HTERT RPE-1 (cell line): ENCODE measurements around the gene PAX3.
"Not testable (repeated sequence)": the region's sequence is repeated elsewhere in the genome, so short reads cannot be mapped to it uniquely, and the experiment has no call there.

Experiments
- in situ Hi-C: fragments of 300-500 bp; cut with MboI; formaldehyde crosslinking; loops from 4 replicates; pipeline ENCODE4 v1.14.3; 2020; ENCODE audit warnings: low sequenced_read_pairs

PAX3 gene

DNA sequence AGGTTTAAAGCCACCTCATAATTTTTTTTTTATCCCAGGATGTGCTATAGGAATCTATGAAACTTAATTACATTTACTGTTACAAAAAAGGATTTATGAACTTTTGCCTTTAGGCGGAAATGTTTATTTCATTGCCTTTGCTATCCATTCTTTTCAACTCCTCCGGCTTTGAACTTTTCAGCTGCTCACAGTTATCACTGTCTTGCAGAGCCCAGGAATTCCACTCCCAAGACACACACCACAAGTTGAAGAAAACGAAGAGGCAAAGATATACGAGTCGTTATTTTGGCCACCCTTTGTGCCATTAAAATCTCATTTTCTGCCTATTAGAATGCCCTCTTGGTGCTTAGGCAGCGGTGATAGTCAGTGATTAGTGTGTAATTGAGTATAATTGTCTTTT, 80.0 kb downstream of the PAX3 start:
- in situ Hi-C loops, result no loop called here

DNA sequence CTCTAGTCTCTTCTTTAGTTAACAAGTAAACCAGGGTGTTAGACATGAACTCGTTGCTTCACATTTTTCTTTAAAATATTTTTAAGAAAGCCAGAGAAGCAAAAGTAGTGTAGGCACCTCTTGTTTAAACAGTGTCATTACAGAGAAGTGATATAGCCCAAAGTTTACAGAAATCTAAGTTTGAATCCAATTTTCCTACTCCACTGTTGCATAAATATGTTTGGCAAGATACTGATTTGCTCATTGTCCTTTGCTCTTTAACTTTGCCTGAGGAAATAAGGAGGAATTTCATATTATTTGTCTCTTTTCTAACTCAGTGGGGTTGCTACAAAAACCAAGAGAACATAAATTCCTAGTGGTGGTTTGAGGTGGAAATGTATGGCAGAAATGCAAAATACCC, 81.1 kb downstream of the PAX3 start:
- in situ Hi-C loops, result no loop called here

DNA sequence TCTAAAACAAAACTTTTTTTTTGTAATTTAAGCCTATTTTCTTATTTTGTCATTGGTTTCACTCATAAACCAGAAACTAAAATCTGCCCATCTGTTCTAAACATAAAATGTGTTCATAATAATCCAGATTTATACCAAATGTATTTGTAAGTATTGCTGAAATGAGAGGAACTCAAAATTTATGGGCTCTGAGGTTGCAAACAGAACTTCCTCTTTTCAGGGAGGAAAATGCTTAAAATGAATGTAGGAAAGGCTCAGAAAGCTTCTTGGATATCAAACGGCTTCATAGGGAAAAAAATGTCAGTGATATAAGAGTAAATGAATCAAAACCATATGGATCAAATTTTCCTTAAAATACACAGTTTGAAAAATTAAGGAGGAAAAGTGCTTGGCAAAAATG, 83.9 kb downstream of the PAX3 start:
- in situ Hi-C loops, result no loop called here

DNA sequence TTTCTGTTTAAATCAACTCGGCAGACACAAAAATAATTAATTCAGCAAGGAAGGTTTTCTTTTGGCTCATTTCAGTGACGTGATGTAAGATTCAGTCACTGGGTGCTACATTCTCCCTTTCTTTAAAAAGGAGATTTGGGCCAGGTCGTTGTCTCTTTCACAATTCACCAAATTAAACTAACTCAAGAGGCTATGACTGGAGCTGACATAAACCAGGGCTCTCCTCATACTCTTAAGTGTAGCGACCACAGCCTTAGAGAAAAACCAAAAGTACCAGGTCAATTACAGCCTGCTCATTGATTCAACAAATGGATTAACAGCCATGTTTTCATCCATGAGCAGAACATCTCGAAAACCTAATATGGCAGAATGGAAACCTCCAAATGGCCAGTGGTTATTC, 85.7 kb downstream of the PAX3 start:
- in situ Hi-C loops, result no loop called here

DNA sequence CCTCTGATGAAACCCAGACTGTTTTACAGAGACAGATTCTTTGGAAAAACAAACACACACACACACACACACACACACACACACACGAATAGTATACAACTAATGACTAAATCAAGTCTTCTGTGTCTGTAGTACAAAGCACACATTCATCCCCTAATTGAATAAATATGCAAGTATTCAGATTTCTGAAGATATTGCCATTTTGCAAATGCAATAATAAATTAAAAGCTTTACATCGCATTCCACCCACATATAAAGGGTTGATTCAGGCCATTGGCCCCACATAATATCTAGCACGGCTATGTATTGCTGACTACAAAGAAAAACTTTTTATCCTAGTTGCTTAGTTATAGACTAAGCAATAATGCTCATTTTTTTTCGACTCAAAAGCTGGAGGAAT, 86.2 kb downstream of the PAX3 start:
- in situ Hi-C loops, result no loop called here

DNA sequence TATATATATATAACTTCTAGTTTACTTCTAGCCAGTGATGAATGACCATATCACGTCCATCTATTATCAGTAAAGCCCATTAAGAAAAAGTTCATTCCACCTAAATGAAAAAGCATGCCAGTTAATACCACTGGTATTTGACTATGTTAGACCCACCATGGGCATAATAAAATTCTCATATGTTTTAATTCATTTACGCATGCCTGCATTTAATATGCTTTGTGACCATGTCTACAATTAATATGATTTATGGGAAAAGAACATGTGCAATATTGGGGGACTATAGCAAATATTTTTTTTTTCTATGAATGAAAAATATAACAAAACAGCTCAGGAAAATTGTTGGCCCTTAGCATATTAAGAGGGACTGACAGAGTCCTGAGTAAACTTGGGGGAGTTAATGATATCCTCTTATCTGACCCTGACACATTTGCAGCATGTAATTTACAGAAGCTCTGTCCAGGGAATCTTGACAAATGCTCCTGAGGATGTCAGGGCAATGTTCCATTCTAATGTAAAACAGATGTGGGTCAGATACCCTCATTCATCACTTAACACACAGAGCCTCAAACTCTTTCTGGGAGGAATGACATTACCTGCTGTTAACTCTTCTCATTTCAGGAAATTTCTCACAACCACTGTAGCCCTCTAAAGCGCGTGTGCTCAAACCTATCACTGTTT, 90.6 kb downstream of the PAX3 start:
- in situ Hi-C loops, result no loop called here

DNA sequence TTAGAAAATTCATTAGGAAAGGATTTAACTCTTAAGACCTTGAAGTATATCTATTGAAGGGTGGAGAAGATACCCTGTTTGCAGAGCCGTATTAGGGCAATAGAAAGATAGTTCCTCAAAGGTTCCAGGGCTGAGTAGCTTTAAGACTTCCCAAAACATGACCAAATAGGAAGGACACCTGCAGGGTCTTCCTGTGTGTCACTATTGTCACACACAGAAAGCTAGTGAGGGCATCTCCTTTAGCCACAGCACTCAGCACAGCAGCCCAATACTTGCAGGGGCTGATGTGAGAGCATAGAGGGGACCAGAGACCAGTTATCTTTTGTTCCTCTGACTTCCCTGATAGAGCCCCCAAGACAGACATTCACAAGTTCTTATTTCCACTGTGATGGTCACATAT, 93.7 kb downstream of the PAX3 start:
- in situ Hi-C loops, result no loop called here

DNA sequence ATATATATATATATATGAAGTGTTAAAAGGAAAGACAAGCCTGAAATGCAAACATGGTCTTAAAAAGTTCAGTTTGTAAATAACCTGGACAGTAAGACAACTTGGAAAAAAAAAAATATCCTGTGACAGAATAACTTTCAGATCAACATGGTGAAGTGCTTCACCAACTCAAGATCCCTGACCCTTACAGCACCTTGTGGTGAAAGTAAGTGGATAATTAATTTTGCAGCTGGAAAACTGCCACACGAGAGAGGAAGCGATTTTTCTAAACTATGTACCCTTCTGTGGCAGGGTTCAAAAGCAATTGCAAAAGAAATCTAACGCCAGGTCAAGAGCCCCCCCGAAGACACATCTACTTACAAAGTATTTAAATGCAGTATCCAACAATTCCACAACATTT, 95.8 kb downstream of the PAX3 start:
- in situ Hi-C loops, result no loop called here

DNA sequence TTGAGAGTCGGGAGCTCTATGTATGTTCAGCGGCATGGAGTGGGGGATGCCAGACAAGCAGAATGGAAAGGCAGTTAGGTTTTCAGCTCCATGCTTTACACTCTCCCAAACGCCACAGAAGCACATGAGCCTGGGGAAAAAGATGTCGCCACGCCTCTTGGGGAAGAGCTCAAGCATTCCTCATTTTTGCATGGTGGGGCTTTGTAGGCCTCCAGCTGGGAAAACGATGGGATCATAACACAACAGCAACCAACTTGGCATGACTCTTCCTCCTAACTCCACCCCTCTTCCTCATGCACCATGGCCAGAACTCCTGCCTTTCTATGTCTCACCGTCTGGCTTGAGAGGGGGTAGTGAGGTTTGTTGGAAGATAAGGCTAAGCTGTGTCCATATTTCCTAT, 102.6 kb downstream of the PAX3 start:
- in situ Hi-C loops, result no loop called here

DNA sequence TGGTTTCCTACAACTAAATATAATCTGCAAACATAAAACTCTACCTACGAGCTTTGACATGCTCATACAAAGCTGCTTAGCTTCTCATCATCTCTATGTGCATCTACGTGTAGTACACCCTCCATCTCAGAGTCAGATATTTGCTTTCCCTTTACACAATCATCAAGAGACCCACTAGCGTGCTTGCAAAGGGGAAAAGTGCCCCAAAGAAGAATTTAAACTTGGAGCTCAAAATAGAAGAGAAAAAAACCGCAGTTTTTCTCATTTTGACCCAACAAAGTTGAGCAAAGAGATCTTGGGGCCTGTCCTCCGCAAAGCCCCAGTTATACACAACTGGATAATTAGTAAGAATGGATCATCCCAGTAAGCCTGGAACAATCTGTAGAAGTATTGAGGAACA, 104.1 kb downstream of the PAX3 start:
- in situ Hi-C loops, result no loop called here

DNA sequence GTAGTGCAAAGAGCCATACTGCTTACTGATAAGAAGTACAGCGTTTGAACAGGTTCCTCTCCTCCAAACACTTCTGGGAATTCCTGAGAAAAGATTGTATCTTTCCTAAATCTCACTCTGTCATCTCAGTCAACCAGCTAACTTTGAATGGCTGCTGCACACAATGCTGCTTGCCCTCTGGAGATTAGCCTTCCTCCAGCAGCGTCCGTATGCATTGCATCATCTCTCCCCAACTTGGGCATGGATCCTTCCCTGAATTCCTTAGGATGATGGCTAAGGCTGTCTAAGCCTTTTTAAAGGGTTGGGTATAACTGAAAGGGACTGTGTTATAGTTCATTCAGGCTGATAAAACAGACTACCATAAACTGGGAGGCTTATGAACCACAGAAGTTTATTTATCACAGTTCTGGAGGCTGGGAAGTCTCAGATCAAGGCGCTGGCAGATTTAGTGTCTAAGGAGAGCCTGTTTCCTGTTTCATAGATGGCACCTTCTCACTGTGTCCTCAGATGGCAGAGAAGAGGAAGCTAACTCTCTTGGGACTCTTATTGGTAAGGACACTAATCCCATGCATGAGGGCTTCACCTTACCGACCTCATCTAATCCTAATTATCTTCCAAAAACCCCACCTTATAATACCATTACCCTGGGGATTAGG, 105.3 kb downstream of the PAX3 start:
- in situ Hi-C loops, result no loop called here

DNA sequence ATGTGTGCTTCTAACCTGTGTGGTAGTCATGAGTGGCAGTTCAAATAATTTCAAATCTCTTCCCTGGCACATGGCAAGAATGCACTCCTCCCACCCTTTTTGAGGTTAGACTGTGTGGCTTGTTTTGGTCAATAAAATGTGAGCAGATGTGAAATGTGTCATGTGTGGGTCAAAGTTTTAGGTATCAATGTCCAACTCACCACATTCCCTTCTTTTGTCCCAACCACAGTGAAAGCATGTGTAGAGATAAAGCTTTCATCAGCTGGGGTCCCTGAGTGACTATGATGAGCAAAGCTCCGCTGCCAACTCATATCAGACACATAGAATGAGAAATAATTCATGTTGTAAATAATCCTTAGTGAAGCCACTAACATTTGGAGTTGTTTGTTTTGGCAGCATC, 118.2 kb downstream of the PAX3 start:
- in situ Hi-C loops, result no loop called here

DNA sequence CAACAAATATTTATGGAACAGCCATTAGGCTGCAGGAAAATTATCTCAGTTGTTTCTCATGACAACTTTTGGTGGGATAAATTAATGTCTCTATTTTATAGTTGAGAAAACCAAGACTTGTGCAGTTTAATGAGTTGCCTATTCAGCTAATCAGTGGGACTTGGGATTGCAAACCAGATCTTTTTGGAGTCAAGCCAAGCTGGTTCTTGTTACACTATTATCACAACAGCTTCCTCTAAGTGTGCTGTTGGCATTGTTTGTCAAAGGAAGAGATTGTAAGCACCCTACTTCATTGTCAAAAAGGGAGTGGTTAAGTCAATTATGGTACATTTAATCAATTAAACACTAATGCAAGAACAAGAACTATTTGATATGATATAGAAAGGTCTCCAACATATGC, 119.2 kb downstream of the PAX3 start:
- in situ Hi-C loops, result no loop called here

DNA sequence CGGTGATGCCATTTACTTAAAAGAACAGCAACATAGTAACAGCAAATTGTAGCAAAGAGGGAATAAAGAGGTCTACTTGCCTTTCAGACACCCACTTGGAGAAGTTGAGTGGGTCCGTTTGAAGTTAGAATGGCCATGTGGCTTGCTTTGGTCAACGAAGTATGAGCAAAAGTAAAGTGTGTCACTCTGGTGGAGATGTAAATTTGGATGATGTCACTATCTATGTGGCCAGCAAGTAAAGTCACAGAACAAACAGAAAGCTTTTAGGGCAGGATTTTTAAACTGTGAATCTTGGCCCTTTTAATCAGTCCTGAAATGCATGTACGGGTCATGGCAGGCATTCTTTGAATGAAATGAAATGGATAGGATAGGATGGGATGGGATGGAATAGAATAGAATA, 120.3 kb downstream of the PAX3 start:
- in situ Hi-C loops, result no loop called here

DNA sequence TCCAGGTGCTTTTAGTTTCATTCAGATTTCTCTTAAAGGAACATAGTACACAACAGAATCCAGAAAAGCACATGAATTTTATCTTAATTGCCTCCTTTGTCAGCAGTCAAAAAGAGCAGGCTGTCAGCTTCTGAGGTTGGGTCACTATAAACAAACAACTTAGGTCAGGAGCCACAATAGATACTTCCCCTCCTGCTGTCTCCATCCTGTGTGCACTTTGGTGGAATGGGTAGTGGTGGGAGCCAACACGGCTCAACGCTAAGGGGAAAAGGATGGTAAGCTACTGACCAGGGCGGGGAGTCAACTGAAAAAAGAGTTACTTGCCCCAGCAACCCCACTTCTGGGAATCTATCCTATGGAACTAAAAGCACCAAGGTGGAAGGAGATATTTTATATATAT, 121.9 kb downstream of the PAX3 start:
- in situ Hi-C loops, result no loop called here

DNA sequence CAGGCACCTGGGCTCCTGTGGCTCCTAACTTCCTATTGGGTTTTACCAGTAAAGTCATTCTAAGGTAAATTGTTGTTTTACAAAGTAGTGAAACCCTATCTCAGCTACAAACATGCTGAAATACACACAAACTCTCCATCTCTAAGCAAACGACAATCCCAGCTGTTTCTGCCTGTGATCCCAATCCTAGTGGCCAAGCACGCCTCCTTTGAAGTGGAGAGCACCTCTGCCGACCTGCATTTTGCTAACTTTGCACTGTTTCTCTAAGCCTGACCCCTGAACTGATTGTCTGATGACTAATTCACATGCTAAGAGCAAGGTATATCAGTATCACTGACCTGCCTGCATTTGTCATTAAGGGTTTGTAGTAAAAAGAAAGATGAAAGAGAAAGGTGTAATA, 124.3 kb downstream of the PAX3 start:
- in situ Hi-C loops, result no loop called here

DNA sequence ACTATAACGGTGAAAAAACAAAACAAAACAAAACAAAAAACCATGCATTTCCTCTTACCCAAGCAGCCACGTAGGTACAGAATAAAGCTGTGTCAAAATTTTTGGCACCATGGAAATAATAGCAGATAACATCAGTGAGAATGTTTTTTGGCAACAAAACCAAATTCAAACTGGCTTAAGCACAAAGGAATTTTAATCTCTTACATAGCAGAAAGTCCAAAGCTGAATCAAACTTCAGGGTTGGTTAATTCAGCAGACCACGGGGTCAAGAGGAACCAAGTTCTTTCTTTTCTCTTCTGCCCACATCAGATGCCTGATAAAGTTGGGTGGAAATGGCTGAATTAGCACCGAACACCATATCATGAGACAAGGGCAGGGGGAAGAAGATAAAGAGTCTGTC, 129.5 kb downstream of the PAX3 start:
- in situ Hi-C loops, result no loop called here

DNA sequence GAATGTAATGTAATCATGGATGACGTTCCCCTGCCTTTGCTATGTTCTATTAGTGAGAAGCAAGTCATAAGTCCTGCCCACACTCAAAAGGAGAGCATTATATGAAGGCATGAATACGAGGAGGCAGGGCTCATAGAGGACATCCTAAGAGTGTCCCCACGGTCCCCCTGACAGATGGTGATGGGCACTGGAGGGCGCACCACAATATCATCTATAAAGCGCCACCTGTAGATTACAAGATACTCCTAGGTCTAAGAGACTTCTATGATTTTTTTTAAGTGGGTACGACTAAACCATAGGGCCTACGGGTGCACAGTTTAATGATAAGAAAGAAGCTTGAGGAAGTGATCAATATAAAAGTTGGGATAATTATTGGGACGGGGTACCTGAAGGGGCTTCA, 131.0 kb downstream of the PAX3 start:
- in situ Hi-C loops, result no loop called here

DNA sequence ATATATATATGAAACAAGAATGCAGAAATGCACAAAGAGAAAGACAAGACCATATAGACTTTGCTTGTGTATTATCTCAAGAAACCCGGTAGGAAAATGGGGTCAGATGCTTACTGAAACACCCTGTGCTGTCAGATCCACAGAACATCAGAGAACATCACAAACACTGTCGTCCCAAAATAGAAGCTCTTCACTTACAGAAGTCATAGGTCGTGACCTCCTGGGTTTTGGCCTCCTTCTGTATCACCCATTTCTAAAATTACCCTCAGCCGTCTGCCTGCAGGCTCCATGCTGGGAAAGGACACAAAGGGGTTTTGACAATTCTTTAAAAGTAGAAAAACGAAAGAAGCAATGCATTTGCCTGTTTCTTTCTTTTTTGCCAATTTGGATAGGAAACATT, 137.9 kb downstream of the PAX3 start:
- in situ Hi-C loops, result no loop called here

DNA sequence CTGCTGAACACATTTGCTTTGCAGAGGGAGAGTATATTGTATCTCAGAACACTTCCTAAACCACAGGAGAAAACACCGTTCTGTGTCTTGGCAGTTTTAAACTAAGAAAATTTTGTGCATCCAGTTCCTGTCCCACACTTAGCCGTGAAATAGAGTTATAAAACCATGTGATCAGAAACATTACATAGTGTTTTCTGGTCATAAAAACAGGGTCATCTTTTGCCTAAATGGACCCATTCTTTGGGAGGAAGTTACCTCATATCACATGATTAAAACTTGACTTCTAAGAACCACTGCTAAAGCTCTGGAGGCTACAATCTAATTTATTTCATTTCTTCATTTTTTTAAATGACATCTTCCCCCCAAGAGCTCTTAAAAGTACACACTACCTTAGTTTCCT, 138.7 kb downstream of the PAX3 start:
- in situ Hi-C loops, result no loop called here

DNA sequence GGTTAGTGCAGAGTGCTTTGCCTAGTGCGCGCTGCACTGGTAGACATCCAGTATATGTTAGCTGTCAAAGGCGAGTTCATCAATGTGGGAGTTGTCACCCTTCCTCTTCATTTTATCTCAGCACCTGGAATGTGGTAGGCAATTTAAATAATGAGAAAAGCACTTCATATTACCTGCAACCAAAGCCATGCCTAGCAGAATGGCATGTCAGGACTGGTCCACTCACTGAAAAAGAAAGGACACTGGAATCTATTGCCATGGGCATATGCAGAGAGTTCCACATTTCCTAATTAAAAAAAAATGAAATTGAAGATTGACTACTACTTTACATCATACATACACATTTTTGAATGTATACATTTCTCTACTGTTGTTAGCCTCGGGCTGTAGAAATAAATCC, 139.6 kb downstream of the PAX3 start:
- in situ Hi-C loops, result no loop called here

DNA sequence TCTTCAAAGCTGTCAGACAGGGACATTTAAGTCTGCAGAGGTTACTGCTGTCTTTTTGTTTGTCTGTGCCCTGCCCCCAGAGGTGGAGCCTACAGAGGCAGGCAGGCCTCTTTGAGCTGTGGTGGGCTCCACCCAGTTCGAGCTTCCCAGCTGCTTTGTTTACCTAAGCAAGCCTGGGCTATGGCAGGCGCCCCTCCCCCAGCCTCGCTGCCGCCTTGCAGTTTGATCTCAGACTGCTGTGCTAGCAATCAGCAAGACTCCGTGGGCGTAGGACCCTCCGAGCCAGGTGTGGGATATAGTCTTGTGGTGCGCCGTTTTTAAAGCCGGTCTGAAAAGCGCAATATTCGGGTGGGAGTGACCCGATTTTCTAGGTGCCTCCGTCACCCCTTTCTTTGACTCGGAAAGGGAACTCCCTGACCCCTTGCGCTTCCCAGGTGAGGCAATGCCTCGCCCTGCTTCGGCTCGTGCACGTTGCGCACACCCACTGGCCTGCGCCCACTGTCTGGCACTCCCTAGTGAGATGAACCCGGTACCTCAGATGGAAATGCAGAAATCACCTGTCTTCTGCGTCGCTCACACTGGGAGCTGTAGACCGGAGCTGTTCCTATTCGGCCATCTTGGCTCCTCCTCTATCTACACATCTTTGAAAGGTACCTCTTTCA, 143.7 kb downstream of the PAX3 start:
- in situ Hi-C loops, result not testable (repeated sequence)
